ENCODE data around the gene PCNX4.

DNA sequence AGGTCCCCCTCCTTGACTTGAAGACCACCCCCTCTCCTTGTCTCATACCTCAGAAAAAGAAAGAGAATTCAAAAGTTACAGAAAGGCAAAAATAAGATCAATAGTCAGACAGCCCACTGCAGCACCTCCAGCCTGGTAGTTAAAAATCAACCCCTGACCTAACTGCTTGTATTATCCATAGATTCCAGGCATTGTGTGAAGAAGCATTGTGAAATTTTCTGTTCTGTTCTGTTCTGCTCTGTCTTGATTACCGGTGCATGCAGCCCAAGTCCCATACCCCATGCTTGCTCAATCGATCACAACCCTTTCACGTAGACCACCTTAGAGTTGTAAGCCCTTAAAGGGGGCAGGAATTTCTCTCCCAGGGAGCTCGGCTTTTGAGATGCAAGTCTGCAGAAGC lies 79.2 kb downstream of the PCNX4 start:
- TF ChIP-seq, protein P1, sequence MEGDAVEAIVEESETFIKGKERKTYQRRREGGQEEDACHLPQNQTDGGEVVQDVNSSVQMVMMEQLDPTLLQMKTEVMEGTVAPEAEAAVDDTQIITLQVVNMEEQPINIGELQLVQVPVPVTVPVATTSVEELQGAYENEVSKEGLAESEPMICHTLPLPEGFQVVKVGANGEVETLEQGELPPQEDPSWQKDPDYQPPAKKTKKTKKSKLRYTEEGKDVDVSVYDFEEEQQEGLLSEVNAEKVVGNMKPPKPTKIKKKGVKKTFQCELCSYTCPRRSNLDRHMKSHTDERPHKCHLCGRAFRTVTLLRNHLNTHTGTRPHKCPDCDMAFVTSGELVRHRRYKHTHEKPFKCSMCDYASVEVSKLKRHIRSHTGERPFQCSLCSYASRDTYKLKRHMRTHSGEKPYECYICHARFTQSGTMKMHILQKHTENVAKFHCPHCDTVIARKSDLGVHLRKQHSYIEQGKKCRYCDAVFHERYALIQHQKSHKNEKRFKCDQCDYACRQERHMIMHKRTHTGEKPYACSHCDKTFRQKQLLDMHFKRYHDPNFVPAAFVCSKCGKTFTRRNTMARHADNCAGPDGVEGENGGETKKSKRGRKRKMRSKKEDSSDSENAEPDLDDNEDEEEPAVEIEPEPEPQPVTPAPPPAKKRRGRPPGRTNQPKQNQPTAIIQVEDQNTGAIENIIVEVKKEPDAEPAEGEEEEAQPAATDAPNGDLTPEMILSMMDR (conservative IDR thresholded peaks at IDR 0.05): no peak
- TF ChIP-seq ZFX (IDR thresholded peaks at IDR 0.05): no peak

Data from C4-2B (cell line).